ENCODE results near the gene EPHB3.
A peak's percentile ranks its signal among the peaks of the same experiment; 100 is the strongest.

The EPHB3 gene

GRCh38 chr3:184561061-184561912, at the start of gene EPHB3:
Gene EPHB3, plus strand, starts transcription at chr3:184561785. Its CDS starts 451 bp downstream, at chr3:184562236.
- peak; percentile 96 for DNase-seq (ENCODE audit: insufficient read length, low spot score)
- FAIRE-seq, result peak; percentile 71

GRCh38 chr3:184512621-184513020, 49.0 kb upstream of the EPHB3 start:
- DNase-seq (ENCODE audit: insufficient read length, low spot score) (no peak), FAIRE-seq (no peak)

- peak; percentile 92 for DNase-seq (ENCODE audit: insufficient read length, low spot score)
- peak; percentile 48 for FAIRE-seq
These were observed 48.1 kb upstream of the EPHB3 start for GRCh38 chr3:184513276-184514170.

- FAIRE-seq (no peak), DNase-seq (ENCODE audit: insufficient read length, low spot score) (no peak)
These were observed 47.5 kb upstream of the EPHB3 start for GRCh38 chr3:184514171-184514490.

GRCh38 chr3:184523825-184524615, 37.6 kb upstream of the EPHB3 start:
- no peak for FAIRE-seq
- no peak for DNase-seq (ENCODE audit: insufficient read length, low spot score)

GRCh38 chr3:184524981-184525336, 36.6 kb upstream of the EPHB3 start:
- DNase-seq (ENCODE audit: insufficient read length, low spot score), result no peak
- FAIRE-seq, result no peak

- DNase-seq (ENCODE audit: insufficient read length, low spot score) (no peak), FAIRE-seq (no peak)
These were observed 36.1 kb upstream of the EPHB3 start for GRCh38 chr3:184525337-184526087.

- FAIRE-seq, result no peak
- no peak for DNase-seq (ENCODE audit: insufficient read length, low spot score)
These were observed 35.5 kb upstream of the EPHB3 start for GRCh38 chr3:184526088-184526433.

- FAIRE-seq, result no peak
- DNase-seq (ENCODE audit: insufficient read length, low spot score), result no peak
These were observed 29.8 kb upstream of the EPHB3 start for GRCh38 chr3:184531626-184532280.

GRCh38 chr3:184532940-184533732, 28.4 kb upstream of the EPHB3 start:
- DNase-seq (ENCODE audit: insufficient read length, low spot score), result no peak
- FAIRE-seq, result no peak

GRCh38 chr3:184537885-184538665, 23.5 kb upstream of the EPHB3 start:
- FAIRE-seq, result no peak
- DNase-seq (ENCODE audit: insufficient read length, low spot score), result no peak

- no peak for FAIRE-seq
These were observed 22.7 kb upstream of the EPHB3 start for GRCh38 chr3:184538666-184539431.

GRCh38 chr3:184539801-184540435, 21.7 kb upstream of the EPHB3 start:
- no peak for FAIRE-seq
- no peak for DNase-seq (ENCODE audit: insufficient read length, low spot score)

More at GRCh38 chr3:184538666-184539431, 22.7 kb upstream of the EPHB3 start:
- DNase-seq (ENCODE audit: insufficient read length, low spot score), result no peak

GRCh38 chr3:184540777-184541681, 20.6 kb upstream of the EPHB3 start:
- DNase-seq (ENCODE audit: insufficient read length, low spot score), result no peak
- FAIRE-seq, result no peak

GRCh38 chr3:184541886-184542562, 19.6 kb upstream of the EPHB3 start:
- DNase-seq (ENCODE audit: insufficient read length, low spot score), result no peak

More at GRCh38 chr3:184541886-184542562, 19.6 kb upstream of the EPHB3 start:
- FAIRE-seq, result no peak

Measured in GM19239 (cell line).